Pulmonary artery endothelial cell (primary cell): Measurements from ENCODE around the gene SNRPA1. TPM values are rescaled to one million over a fixed set of nuclear protein-coding genes. Genes with fewer than 3 reads are reported as not detected.
"Not testable (repeated sequence)": the region's sequence is repeated elsewhere in the genome, so short reads cannot be mapped to it uniquely, and the experiment has no call there.

Experiments used
- DNase-seq: peaks from one replicate; pipeline ENCODE4 v3.0.0-alpha.2; 2011; ENCODE audit warnings: low read depth, low spot score
- total RNA-seq: library from RNA; depleted of rRNA; stranded (reverse); fragments of >200 nt; gene quantifications from 2 replicates; pipeline ENCODE4 v1.2.3, GENCODE V29; 2014

Gene SNRPA1
- total RNA-seq, 1 donor from 2014 or later, result 24.7 TPM

- DNase-seq, result no peak
Measured at GRCh38 chr15:101296418-101297405, 1.7 kb upstream of the SNRPA1 start.

DNA sequence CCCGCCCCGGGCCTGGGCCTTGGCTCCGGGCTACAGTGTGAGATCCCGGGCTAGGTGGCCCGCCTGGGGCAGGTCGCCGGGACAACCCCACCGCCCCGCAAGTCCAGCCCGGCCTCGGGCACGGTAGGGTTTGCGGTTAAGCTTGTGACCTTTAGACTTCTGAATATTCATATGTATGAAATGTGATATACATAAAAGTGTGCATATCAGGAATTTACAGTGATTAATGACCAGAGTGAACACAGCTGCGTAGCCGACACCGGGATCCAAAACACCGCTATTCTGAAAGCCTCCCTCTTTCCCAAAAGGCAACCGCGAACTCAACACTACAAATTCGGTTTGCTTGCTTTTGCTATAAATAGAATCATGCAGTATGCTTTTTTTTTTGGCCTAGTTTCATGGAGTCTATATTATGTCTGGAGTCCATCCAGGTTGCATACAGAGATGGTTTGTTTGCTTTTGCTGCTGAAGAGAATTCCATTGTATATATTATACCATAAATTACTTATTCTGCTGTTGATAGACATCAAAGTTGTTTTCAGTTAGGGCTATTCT lies 636 bp upstream of the SNRPA1 start:
- no peak for DNase-seq

GRCh38 chr15:101293122-101293521 lies 1.9 kb downstream of the SNRPA1 start:
- no peak for DNase-seq

DNA sequence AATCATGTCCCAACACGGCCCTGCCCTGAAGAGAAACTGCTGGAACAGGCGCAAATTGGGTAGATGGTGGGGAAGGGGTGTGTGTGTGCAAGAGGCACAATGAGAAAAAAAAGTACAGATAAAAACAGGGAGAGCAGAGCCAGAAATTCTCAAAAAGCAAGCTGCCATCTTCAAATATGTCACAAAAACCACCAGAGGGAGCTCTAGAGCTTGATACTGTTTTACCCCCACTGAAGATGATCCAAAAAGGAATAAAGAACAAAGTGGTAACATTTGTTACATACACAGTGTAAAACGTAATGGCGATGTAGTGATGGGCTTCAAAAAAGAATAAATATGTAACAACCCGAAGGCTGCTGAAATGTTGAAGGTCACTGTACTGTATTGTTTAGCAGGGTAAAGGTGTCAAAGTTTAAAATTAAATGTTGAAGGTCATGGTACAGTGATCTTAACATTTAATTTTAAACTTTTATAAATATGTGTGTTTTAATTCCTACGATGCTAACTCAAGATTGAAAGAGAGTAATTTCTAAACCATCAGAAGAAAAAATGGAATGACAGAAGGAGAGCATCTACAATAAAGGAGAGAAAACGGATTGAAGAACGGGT lies 6.0 kb downstream of the SNRPA1 start:
- no peak for DNase-seq

DNA sequence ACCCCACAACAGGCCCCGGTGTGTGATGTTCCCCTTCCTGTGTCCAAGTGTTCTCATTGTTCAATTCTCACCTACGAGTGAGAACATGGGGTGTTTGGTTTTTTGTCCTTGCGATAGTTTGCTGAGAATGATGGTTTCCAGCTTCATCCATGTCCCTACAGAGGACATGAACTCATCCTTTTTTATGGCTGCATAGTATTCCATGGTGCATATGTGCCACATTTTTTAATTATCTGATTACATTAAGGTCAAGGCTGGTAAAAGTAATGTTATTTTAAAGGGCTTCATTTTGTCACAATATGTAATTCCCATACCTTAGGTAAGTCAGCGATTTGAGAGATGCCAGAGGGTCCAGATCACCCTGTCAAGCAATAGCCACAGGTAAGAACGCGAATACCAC lies 7.7 kb downstream of the SNRPA1 start:
- DNase-seq, result not testable (repeated sequence)

GRCh38 chr15:101286471-101287114 lies 8.5 kb downstream of the SNRPA1 start:
- no peak for DNase-seq

DNA sequence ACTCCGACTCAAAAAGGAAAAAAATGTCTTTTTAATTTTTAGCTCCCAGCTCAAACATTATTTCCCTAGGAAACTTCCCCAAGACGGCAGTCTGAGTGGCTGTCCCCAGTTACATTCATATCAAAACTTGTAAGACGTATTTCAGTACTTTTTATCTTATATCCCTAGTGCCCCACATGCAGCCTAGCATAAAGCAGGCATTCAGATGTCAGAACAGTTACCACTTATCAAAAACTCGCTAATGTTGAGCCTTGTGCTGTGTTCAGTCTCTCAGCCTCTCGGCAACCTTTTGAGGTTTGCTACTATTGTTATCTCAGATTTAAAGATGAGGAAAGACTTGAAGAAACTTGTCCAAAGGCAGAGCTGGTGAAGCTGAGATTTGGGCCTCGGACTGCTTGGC lies 11.1 kb downstream of the SNRPA1 start:
- no peak for DNase-seq

DNA sequence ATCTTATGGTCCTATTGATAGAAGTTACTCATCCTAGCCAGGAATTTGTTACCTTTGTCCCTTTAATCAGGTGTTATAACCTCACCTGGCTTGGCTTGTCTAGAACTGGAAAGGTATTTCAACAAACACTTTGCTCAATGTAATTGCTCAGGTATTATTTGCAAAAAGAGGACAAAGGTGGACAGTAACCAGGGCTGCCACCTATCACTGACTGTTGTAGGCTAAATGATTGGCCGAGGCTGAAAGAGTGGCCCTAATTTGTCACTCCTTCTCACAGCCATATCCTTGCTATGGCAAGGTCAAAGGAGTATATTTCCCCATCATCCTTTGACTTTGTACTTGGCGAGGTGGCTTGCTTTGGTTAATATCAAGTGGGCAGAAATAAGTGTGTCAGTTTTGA lies 15.0 kb downstream of the SNRPA1 start:
- DNase-seq, result no peak

GRCh38 chr15:101277943-101278564 lies 17.0 kb downstream of the SNRPA1 start:
- DNase-seq, result no peak

- peak; percentile 64 for DNase-seq
Measured at GRCh38 chr15:101277038-101277822, 17.8 kb downstream of the SNRPA1 start, which contains the start of gene SELENOS. SELENOS (minus strand) TSS chr15:101277485; CDS start chr15:101277417, 68 bp downstream.

- DNase-seq, result no peak
Measured at GRCh38 chr15:101276501-101277037, 18.5 kb downstream of the SNRPA1 start.

DNA sequence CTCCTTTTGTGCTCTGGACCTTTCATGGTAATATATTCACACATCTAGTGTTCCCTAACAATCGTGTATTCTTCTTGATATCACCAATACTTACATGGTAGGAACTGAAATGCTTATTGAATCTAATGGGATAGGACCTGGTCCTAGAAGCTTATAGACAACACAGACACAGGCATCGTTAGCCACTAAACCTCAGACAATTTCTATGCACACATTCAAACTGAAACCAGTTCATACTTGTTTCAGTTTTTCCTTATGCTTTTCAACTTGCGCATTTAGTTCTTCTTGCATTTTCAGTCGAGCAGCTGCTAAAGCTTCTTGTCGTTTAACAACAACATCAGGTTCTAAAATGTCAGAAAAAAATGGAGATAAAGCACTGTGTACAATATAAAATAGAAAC lies 20.0 kb downstream of the SNRPA1 start:
- no peak for DNase-seq

DNA sequence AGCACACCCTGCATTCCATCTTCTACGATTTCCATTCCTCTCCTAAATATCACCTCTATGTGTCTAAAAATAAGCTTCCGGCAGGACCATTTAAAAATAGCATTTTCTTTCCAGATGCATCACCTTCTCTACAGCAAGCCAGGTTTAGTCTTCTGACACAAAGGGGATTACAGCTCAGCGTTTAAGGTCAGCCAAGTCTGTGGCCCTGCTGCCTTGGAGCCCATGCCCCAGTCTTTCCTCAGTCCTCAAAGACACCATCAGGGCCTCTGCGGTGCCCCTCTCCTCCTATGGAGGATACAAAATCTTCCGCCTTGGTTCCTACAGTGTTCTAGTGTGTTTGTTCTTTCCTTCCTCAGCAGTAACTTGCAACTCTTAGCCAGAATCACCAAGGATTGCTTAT lies 21.5 kb downstream of the SNRPA1 start:
- DNase-seq, result no peak

- no peak for DNase-seq
Measured at GRCh38 chr15:101272584-101272983, 22.5 kb downstream of the SNRPA1 start.

GRCh38 chr15:101269479-101270223 lies 25.4 kb downstream of the SNRPA1 start:
- no peak for DNase-seq

DNA sequence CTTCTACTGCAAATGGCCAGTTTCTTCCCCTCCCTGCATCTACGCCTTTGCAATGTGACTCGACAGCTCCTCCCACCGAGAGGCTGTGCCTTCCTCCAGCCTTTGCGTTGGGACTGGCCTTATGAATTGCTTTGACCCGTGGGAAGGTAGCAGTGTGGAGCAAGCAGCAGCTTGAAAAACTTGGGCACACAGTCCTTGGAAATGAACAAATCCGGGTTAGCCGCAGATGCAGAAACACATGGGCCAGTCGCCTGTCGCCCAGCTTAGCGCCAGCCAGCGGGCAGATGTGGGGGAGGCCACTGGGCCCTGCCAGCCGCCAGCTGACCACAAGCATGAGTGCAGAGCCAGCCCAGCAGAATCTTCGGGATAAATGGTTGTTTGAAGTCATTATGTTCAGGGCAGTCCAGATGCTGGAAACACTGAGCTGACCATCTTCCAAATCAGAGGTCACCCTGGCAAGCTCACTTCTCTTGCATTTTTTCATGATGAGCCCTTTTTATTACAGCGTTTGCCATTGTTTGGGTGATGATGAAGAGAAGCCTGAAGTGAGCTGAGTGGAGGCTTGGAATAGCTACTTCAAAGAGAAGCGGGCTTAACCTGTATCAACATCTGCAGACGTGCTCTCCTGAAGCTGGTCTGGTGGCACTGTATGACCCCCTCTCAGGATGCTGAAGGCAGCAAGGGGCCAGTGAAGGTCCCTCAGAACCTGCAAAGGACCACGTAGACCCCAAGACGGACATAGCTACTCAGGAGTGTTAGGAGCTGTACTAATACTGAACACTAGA lies 27.5 kb downstream of the SNRPA1 start:
- DNase-seq, result no peak

GRCh38 chr15:101266787-101267186 lies 28.3 kb downstream of the SNRPA1 start:
- DNase-seq, result no peak

- DNase-seq, result no peak
Measured at GRCh38 chr15:101266034-101266433, 29.0 kb downstream of the SNRPA1 start.
